HepG2 (cell line): ENCODE data around the gene CISD1. TPM values are rescaled to one million over a fixed set of nuclear protein-coding genes. Genes with fewer than 3 reads are reported as not detected.

Source experiments
- BHLHE40 ChIP-seq: IDR thresholded peaks from 2 replicates; pipeline ENCODE4 v1.6.1; 2011; ENCODE audit warnings: low read length, improper control_type of control experiment
- BRF2 ChIP-seq: sonication (generic); formaldehyde crosslinking; IDR thresholded peaks from 2 replicates; pipeline ENCODE4 v1.8.1; 2022; ENCODE audit warnings: mild to moderate bottlenecking, missing genetic modification reagents
- EP300 ChIP-seq, 3 experiments: sonication (generic) in 1 of 3; formaldehyde crosslinking in 1 of 3; IDR thresholded peaks; 2 replicates each; pipeline versions ENCODE4 v1.5.1 to v1.6.1; 2011 to 2020; ENCODE audit warnings: low read depth in 2 of 3, low read length in 2 of 3, borderline replicate concordance in 1 of 3, improper control_type of control experiment in 1 of 3, mild to moderate bottlenecking in 1 of 3, missing genetic modification reagents in 1 of 3, moderate library complexity in 1 of 3
- FOXP1 ChIP-seq, 2 experiments: fragments of 450-650 bp in 1 of 2; IDR thresholded peaks; 2 replicates each; pipeline ENCODE4 v1.6.1; 2017 to 2018; ENCODE audit warnings: antibody characterized with exemption in 1 of 2
- GABPB1 ChIP-seq: IDR thresholded peaks from 2 replicates; pipeline ENCODE4 v1.6.1; 2016; ENCODE audit warnings: mild to moderate bottlenecking, missing genetic modification reagents, moderate library complexity, missing compliant biosample characterization
- ISX ChIP-seq: sonication (generic); formaldehyde crosslinking; conservative IDR thresholded peaks from 2 replicates; pipeline ENCODE4 v1.5.0; 2020; ENCODE audit warnings: missing genetic modification reagents
- KAT2B ChIP-seq: fragments of 150-350 bp; IDR thresholded peaks from 2 replicates; pipeline ENCODE4 v1.6.1; 2014; ENCODE audit warnings: low read depth, low read length, borderline replicate concordance
- MEF2D ChIP-seq: sonication (generic); formaldehyde crosslinking; IDR thresholded peaks from 2 replicates; pipeline ENCODE4 v1.5.1; 2020; ENCODE audit warnings: mild to moderate bottlenecking, missing genetic modification reagents
- NR2F6 ChIP-seq, 2 experiments: IDR thresholded peaks; 2 replicates each; pipeline ENCODE4 v1.6.1; 2016; ENCODE audit warnings: antibody characterized with exemption in 1 of 2, mild to moderate bottlenecking in 1 of 2
- RBFOX2 ChIP-seq: fragments of 200-400 bp; formaldehyde crosslinking; IDR thresholded peaks from 2 replicates; pipeline ENCODE4 v1.6.1; 2017; ENCODE audit warnings: low read depth, mild to moderate bottlenecking, low read length
- SAP130 ChIP-seq: IDR thresholded peaks from 2 replicates; pipeline ENCODE4 v1.6.1; 2016; ENCODE audit warnings: low read depth
- STAT6 ChIP-seq: sonication (generic); formaldehyde crosslinking; IDR thresholded peaks from 2 replicates; pipeline ENCODE4 v1.4.0; 2020; ENCODE audit warnings: missing genetic modification reagents, mild to moderate bottlenecking, borderline replicate concordance
- THAP11 ChIP-seq: IDR thresholded peaks from 2 replicates; pipeline ENCODE4 v1.6.1; 2016; ENCODE audit warnings: missing biosample characterization, missing genetic modification reagents
- TOE1 ChIP-seq: sonication (generic); formaldehyde crosslinking; IDR thresholded peaks from 2 replicates; pipeline ENCODE4 v1.4.0; 2020; ENCODE audit warnings: mild to moderate bottlenecking, missing genetic modification reagents
- ZBTB34 ChIP-seq: sonication (generic); formaldehyde crosslinking; IDR thresholded peaks from 2 replicates; pipeline ENCODE4 v1.8.0; 2022; ENCODE audit warnings: mild to moderate bottlenecking, missing genetic modification reagents
- ZNF382 ChIP-seq: sonication (generic); formaldehyde crosslinking; IDR thresholded peaks from 2 replicates; pipeline ENCODE4 v1.5.0; 2020; ENCODE audit warnings: missing genetic modification reagents, mild to moderate bottlenecking, borderline replicate concordance
- ZNF431 ChIP-seq: sonication (generic); formaldehyde crosslinking; IDR thresholded peaks from 2 replicates; pipeline ENCODE4 v1.9.0; 2022; ENCODE audit warnings: missing genetic modification reagents, low read depth, mild to moderate bottlenecking, borderline replicate concordance
- ZNF513 ChIP-seq: sonication (generic); formaldehyde crosslinking; conservative IDR thresholded peaks from 2 replicates; pipeline ENCODE4 v1.5.0; 2020; ENCODE audit warnings: missing genetic modification reagents
- ZNF547 ChIP-seq: sonication (generic); formaldehyde crosslinking; IDR thresholded peaks from 2 replicates; pipeline ENCODE4 v1.5.1; 2020; ENCODE audit warnings: mild to moderate bottlenecking, missing genetic modification reagents
- ZNF558 ChIP-seq: sonication (generic); formaldehyde crosslinking; IDR thresholded peaks from 2 replicates; pipeline ENCODE4 v1.9.0; 2022; ENCODE audit warnings: mild to moderate bottlenecking, missing genetic modification reagents, borderline replicate concordance
- ZNF619 ChIP-seq: sonication (generic); formaldehyde crosslinking; IDR thresholded peaks from 2 replicates; pipeline ENCODE4 v1.4.0; 2020; ENCODE audit warnings: mild to moderate bottlenecking, missing genetic modification reagents
- ZNF724P ChIP-seq: sonication (generic); formaldehyde crosslinking; IDR thresholded peaks from 2 replicates; pipeline ENCODE4 v1.8.0; 2022; ENCODE audit warnings: missing genetic modification reagents, borderline replicate concordance
- ZNF883 ChIP-seq: sonication (generic); formaldehyde crosslinking; IDR thresholded peaks from 2 replicates; pipeline ENCODE4 v1.5.1; 2020; ENCODE audit warnings: mild to moderate bottlenecking, missing genetic modification reagents; ENCODE audit errors: not compliant biosample characterization
- polyA plus RNA-seq, 8 experiments: library from polyadenylated mRNA; depleted of rRNA in 3 of 8; stranded (reverse) in 7 of 8; unstranded in 1 of 8; fragments of >200 nt; fragmentation: Illumina TruSeq in 4 of 8; extraction: Trizol in 4 of 8; gene quantifications; 2 replicates each; pipeline versions ENCODE4 v1.2.1 to v1.2.3, GENCODE V29; 2011 to 2016; ENCODE audit warnings: low read depth in 4 of 8, missing spikeins in 1 of 8, mixed read lengths in 1 of 8; ENCODE audit not compliant: insufficient read depth in 1 of 8
- total RNA-seq, 5 experiments: library from RNA; depleted of rRNA; stranded (reverse); fragments of >200 nt; fragmentation: Illumina TruSeq; extraction: Trizol; gene quantifications; 2 replicates each; pipeline ENCODE4 v1.2.3, GENCODE V29; 2016; ENCODE audit warnings: low read depth in 1 of 5

Gene CISD1
- total and polyA plus RNA-seq, 2 of the 13 experiments (the other 11 are each of a cell fraction or from before 2014, with no cell fraction given) = 63.4 to 78.9 TPM

- no peak for TF ChIP-seq KAT2B
- no peak for TF ChIP-seq EP300 (IDR thresholded peaks at IDR 0.05; ENCODE audit: low read depth in 2 of 2, low read length in 2 of 2)
- no peak for TF ChIP-seq EP300 (CRISPR knock-in tag; IDR thresholded peaks at IDR 0.05; ENCODE audit: borderline replicate concordance)
- no peak for TF ChIP-seq ZNF724P (CRISPR knock-in tag)
- no peak for TF ChIP-seq MEF2D
- TF ChIP-seq BHLHE40 = peak; percentile 32; the same call in 1 of the 2 replicates
- TF ChIP-seq ZBTB34 (CRISPR knock-in tag) = no peak
- TF ChIP-seq NR2F6 (IDR thresholded peaks at IDR 0.05) = no peak
- TF ChIP-seq NR2F6 (CRISPR knock-in tag; IDR thresholded peaks at IDR 0.05) = no peak
- TF ChIP-seq GABPB1 = no peak
- TF ChIP-seq ISX (CRISPR knock-in tag) = no peak
- no peak for TF ChIP-seq ZNF382 (CRISPR knock-in tag)
- TF ChIP-seq TOE1 (CRISPR knock-in tag) = no peak
- no peak for TF ChIP-seq STAT6 (CRISPR knock-in tag)
- 0 out of 2 replicates have a peak, but pooled peaks have one; percentile 13 for TF ChIP-seq SAP130
- TF ChIP-seq ZNF558 (CRISPR knock-in tag) = no peak
- TF ChIP-seq ZNF431 (CRISPR knock-in tag) = no peak
- no peak for TF ChIP-seq FOXP1 (IDR thresholded peaks at IDR 0.05)
- peak; percentile 16; the same call in 1 of the 2 replicates for TF ChIP-seq FOXP1 (CRISPR knock-in tag; IDR thresholded peaks at IDR 0.05)
- no peak for TF ChIP-seq BRF2 (CRISPR knock-in tag)
- no peak for TF ChIP-seq ZNF619
- no peak for TF ChIP-seq RBFOX2
- TF ChIP-seq THAP11 (CRISPR knock-in tag) = 0 out of 2 replicates have a peak, but pooled peaks have one; percentile 28
- TF ChIP-seq ZNF547 (CRISPR knock-in tag) = no peak
- no peak for TF ChIP-seq ZNF513 (CRISPR knock-in tag)
- no peak for TF ChIP-seq ZNF883
These were observed 30.6 kb downstream of the CISD1 start (continued) for GRCh38 chr10:58299580-58299979.
